HG02870 (cell line): Measurements from ENCODE around the gene ARR3.
"Not testable (repeated sequence)": the region's sequence is repeated elsewhere in the genome, so short reads cannot be mapped to it uniquely, and the experiment has no call there.

Source experiments
- ATAC-seq: cut with Tn5 transposase; IDR thresholded peaks from one replicate; pipeline ENCODE4 v1.9.1; 2021; ENCODE audit warnings: mild to moderate bottlenecking, moderate library complexity; ENCODE audit not compliant: unreplicated experiment

ARR3 gene

GRCh38 chrX:70279081-70279480, 10.9 kb downstream of the ARR3 start:
- ATAC-seq, result no peak

- ATAC-seq, result no peak
Measured at GRCh38 chrX:70280573-70280972, 12.4 kb downstream of the ARR3 start.

- no peak for ATAC-seq
Measured at GRCh38 chrX:70281951-70282350, 13.8 kb downstream of the ARR3 start, which contains the start of gene RAB41. TSS of gene RAB41 (plus strand) at chrX:70282172. CDS start at chrX:70282218, 46 bp downstream.

GRCh38 chrX:70289168-70289792, 21.1 kb downstream of the ARR3 start:
- ATAC-seq, result no peak

- peak; percentile 96 for ATAC-seq
Measured at GRCh38 chrX:70289793-70290770, 21.9 kb downstream of the ARR3 start, which contains the start of the genes KIF4A and PDZD11. TSS of gene KIF4A (plus strand) at chrX:70290104. CDS start at chrX:70290459, 355 bp downstream. TSS of gene PDZD11 (minus strand) at chrX:70289927. CDS start at chrX:70289341, 586 bp downstream.

- ATAC-seq, result no peak
Measured at GRCh38 chrX:70292788-70293187, 24.7 kb downstream of the ARR3 start.

- ATAC-seq, result no peak
Measured at GRCh38 chrX:70293621-70294020, 25.5 kb downstream of the ARR3 start.

GRCh38 chrX:70301716-70302115, 33.6 kb downstream of the ARR3 start:
- no peak for ATAC-seq

- ATAC-seq, result no peak
Measured at GRCh38 chrX:70313503-70313902, 45.4 kb downstream of the ARR3 start.

GRCh38 chrX:70322784-70323183, 54.6 kb downstream of the ARR3 start:
- no peak for ATAC-seq

GRCh38 chrX:70323628-70324027, 55.5 kb downstream of the ARR3 start:
- not testable (repeated sequence) for ATAC-seq

GRCh38 chrX:70324326-70324725, 56.2 kb downstream of the ARR3 start:
- no peak for ATAC-seq

- ATAC-seq, result no peak
Measured at GRCh38 chrX:70331161-70331560, 63.0 kb downstream of the ARR3 start.
